GM19324 (cell line): ENCODE data around the gene UPK3A.
"Not testable (repeated sequence)": the region's sequence is repeated elsewhere in the genome, so short reads cannot be mapped to it uniquely, and the experiment has no call there.

ENCODE experiments used
- ATAC-seq: cut with Tn5 transposase; IDR thresholded peaks from one replicate; pipeline ENCODE4 v1.9.1; 2021; ENCODE audit warnings: mild to moderate bottlenecking, moderate library complexity; ENCODE audit not compliant: unreplicated experiment, low FRiP score

Gene UPK3A

DNA sequence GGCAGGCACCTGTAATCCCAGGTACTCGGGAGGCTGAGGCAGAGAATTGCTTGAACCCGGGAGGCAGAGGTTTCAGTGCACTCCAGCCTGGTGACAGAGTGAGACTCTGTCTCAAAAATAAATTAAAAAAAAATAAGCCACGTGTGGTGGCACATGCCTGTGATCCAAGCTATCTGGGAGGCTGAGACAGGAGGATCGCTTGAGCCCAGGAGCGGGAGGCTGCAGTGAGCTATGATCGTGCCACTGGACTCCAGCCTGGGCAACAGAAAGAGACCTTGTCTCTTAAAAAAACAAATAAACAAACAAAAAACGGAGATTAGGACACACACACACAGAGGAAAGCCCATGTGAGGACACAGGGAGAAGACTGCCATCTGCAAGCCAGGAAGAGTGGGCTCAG lies 7.0 kb upstream of the UPK3A start:
- ATAC-seq: not testable (repeated sequence)

DNA sequence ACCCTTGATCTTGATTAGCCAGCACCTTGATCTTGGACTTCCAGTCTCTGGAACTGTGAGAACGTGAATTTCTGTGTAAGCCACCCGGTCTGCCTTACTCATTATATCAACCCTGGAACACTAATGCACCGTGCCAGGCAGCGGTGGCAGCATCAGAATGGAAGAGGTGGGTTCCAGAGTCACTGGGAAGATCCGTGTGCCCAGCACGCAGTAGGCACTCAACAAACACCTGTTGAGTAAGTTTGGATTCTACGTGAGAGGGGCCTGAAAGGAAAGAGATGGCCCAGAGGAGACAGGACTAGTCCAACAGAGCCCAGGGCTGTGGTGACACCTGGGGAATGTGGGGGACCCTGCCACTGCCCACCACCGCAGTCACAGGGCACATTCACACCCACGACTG lies 6.6 kb upstream of the UPK3A start:
- no peak for ATAC-seq

DNA sequence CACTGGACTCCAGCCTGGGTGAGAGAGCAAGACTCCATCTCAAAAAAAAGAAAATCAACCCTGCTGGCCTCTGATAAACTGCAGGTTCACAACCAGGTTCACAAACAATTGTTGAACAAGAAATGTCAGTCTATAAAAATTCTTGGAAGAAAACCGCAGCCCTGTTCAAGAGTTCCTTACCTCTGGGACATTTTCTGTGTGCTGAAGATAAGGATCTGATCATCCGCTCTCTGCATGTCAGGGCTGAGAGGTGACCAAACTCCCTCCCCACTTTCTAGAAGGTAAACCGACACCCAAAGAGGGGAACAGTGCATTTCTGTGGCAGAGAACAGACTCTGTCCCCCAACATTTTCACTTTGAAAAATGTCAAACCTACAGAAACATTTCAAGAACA lies 4.2 kb upstream of the UPK3A start:
- ATAC-seq: no peak

DNA sequence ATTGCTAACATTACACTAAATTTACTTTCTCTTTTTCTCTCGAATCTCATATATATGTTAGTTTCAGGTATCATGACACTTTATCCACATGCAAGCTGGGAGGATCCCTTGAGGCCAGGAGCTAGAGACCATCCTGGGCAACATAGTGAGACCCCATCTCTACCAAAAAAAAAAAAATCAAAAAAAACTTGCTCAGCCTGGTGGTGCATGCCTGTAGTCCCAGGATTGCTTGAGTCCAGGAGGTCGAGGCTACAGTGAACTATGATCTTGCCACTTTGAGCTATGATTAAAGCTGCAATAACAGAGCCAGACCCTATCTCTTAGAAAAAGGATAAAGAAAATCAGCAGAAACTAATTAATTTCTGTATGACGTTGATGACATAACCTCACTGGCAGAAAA lies 3.7 kb upstream of the UPK3A start:
- ATAC-seq: no peak

DNA sequence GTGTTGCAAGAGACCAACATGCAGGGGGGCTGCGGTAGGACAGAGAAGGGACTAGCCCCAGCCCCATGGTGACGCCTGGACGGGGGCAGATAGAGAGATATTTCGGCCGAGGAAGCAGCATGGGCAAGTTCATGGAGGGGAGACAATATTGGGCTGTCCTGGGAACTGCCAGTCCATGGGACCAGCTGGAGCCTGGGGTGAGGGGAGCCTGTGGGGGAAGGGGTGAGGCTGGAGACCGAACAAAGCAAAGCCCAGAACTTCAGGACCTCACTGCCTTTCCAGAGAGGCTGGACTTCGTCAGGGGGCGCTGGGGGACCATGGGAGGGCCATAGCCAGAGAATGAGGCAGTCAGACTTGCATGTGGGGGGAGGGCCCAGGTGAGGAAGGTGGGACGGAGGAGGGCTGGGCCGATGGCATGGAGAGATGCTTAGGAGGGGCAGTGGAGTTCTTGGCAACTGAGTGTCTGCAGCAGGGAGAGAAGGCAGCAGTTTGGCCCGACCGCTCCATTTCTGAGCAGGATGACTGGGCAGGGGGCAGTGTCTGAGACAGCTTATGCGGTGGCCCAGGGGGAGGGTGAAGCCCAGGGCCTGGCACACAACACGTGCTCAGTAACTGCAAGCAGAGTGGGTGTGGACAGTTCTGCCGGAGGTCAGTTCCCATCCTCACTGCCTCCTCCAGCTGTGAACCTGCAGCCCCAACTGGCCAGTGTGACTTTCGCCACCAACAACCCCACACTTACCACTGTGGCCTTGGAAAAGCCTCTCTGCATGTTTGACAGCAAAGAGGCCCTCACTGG lies 712 bp downstream of the UPK3A start:
- no peak for ATAC-seq

DNA sequence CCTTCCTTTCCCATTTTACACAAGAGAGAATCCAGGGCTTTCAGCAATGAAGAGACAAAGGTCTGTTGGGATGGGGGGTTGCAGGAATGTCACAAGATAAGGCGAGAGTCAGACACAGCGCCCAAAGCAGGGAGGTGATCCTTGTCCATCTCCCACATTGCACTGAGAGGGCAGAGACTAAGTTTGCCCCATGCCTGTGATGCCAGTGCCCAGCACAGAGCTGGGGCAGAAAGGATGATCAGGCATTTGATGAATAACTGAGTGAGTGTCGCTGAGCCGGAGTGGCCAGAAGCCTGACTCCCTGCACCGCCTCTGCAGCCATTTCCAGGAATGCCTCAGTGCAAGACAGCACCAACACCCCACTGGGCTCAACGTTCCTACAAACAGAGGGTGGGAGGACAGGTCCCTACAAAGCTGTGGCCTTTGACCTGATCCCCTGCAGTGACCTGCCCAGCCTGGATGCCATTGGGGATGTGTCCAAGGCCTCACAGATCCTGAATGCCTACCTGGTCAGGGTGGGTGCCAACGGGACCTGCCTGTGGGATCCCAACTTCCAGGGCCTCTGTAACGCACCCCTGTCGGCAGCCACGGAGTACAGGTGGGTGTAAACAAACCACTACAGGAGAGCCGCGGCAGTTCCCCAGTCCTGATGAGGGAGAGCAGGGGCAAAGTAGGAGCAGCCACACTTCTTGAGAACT lies 2.3 kb downstream of the UPK3A start:
- no peak for ATAC-seq

DNA sequence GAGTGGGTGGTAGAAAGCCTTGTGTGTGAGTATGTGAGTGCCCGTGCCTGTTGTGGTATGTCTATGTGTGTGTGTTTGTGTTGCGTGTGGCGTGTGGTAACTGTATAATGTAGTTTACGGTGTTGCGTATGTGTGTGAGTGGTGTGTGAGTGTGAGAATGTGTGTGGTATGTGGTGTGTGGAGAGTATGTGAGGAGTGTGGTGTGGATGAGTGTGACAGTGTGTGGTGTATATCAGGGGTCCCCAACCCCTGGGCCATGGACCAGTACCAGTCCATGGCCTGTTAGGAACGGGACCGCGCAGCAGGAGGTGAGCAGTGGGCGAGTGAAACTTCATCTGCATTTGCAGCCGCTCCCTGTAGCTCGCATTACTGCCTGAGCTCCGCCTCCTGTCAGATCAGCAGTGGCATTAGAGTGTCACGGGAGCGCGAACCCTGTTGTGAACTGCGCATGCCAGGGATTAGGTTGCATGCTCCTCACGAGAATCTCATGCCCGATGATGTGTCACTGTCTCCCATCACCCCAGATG lies 5.7 kb downstream of the UPK3A start:
- ATAC-seq: no peak

DNA sequence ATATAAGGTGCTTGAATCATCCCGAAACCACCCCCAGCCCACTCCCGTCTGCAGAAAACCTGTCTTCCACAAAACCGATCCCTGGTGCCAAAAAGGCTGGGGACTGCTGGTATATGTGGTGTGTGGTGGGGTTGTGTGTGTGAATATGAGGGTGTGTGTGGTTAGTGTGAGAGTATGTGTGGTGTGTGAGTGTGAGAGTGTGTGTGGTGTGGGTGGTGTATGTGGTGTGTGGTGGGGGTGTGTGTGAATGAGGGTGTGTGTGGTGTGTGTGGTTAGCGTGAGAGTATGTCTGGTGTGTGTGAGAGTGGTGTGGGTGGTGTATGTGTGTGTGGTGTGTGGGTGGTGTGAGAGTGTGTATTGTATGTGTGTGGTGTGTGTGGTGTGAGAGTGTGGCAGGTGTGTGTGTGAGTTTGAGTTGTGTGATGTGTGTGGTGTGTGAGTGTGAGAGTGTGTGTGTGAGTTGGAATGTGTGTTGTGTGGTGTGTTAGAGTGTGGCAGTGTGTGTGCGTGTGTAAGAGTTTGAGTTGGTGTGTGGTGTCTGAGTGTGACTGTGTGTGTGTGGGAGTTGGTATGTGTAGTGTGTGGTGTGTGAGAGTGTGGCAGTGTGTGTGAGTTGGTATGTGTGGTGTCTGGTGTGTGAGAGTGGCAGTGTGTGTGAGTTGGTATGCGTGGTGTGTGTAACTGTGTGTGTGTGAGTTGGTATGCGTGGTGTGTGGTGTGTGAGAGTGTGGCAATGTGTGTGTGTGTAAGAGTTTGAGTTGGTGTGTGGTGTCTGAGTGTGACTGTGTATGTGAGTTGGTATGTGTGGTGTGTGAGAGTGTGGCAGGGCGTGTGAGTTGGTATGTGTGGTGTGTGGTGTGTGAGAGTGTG lies 6.5 kb downstream of the UPK3A start:
- no peak for ATAC-seq

DNA sequence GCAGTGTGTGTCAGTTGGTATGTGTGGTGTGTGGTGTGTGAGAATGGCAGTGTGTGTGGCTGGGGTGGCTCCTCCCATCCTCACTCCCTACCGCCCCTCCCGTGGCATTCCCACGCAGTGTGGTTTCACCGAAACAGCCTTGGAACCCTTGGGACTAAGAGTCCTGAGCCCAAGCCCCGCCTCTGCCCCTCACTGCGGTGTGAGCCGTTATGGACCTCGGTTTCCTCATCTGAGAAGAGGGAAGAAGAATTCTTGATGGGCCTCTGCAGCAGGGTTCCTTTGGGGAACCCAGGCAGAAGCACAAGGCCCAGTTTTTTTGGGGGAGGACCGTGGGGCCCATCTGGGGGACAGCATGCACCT lies 7.2 kb downstream of the UPK3A start:
- no peak for ATAC-seq

DNA sequence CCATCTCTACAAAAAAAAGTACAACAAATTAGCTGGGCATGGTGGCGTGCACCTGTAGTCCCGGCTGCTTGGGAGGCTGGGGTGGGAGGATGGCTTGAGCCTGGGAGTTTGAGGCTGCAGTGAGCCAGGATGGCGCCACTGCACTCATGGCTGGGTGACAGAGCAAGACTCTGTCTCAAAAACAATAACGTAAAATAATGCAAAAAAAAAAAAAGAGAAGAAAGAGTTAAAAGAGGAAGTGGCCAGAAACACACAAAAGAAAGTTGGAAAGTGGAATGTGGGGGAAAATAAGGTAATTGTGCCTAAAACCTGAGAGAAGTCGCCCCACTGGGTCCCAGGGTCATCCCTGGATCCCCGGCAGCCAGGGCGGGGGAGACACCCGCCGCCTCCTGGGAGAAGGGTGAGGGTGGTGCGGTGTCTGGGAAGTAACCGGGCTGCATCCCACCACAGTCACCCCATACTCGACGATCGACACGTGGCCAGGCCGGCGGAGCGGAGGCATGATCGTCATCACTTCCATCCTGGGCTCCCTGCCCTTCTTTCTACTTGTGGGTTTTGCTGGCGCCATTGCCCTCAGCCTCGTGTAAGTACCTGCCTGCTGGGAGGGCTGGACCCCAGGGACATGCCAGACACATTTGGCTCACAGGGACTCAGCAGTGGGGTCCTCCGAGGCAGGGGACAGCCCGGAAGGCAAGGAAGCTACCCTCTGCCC lies 8.1 kb downstream of the UPK3A start:
- ATAC-seq: no peak

DNA sequence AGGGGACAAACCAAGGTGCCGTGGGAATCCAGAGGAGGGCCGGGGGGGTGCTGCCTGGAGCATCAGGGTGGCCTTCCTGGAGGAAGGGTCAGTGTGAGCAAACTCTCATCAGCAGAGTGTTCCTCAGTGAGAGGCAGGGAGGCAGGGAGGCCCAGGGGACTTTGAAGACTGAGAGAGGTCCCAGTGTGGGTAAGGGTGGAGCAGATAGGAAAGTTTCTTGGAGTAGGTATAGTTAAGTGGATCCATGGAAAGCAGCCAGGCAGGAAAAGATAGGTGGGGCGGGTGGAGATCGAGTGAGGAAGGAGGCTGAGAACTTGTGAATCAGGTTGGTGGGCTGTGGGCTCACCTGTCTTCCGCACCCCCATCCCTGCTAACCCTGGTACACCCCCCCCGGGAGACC lies 9.3 kb downstream of the UPK3A start:
- ATAC-seq: no peak

DNA sequence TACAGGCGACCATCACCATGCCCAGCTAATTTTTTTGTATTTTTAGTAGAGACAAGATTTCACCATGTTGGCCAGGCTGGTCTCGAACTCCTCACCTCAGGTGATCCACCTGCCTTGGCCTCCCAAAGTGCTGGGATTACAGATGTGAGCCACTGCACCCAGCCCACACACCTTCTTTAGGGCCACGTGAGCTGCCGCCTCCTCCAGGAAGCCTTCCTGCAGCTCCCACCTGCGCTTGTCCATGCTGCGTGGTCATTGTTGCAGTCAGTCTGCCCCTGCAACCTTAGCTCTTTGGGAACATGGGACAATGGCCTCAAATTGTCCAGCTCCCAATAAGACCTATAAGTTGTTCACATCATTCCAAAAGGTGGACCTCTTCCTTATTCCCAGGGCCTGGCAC lies 10.3 kb downstream of the UPK3A start:
- ATAC-seq: not testable (repeated sequence)

DNA sequence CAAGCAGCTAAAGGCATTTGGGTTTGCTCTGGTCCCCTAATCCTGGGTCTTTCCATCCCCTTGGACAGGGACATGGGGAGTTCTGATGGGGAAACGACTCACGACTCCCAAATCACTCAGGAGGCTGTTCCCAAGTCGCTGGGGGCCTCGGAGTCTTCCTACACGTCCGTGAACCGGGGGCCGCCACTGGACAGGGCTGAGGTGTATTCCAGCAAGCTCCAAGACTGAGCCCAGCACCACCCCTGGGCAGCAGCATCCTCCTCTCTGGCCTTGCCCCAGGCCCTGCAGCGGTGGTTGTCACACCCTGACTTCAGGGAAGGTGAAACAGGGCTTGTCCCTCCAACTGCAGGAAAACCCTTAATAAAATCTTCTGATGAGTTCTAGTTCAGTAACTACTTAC lies 10.7 kb downstream of the UPK3A start:
- ATAC-seq: no peak

DNA sequence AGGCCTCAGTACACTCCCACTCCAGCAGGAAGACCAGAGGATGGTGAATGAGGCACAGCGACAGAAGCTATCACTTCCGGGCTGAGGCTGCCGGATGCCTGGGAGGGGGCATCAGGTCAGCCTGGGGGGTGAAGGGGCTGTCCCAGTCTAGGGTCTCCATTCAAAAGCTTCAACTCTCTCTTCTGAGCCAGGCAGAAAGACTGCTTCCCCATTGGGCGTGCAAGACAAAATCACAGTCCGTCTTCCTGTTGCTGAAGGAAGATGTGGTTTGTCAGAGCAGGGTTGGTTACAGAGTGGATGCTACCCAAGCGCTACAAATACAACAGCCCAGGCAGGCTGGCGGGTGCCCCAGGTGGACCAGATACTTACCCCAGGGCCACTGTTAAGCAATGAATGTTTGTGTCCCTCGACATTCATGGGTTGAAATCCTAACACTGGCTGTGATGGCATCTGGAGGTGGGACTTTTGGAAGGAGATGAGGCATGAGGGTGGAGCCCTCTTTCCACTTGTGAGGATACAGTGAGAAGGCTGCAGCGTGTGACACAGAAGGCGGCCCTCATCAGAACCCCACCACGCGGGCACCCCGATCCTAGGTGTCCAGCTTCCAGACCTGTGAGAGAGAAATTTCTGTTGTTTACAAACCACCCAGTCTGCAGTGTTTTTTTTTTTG lies 12.0 kb downstream of the UPK3A start:
- no peak for ATAC-seq

DNA sequence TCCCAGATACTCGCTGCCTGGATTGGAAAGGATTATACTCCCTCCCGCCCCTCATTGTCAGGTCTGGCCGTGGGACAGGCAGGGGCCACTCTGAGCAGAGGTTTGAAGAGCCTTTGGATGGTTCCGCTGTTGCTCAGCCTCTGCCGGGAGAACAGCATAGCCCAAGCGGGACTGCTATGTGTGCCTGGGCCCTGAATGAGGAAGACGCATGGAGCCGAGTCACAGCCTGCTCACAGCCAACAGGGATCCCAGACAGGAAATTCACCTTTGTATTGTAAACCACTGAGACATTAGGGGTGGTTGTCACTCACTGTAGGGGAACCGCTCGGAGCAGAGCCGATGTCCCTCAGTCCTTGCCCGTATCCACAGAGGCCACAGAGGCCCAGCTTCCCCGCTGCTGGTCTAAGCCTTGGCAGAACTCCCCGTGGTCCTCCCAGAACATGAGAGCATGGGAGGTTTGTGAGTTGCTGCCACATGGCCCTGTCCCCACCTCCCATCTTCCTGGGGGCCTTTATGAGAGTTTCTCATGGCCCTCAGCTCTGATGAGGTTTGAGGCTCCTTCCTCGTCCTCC lies 14.3 kb downstream of the UPK3A start:
- no peak for ATAC-seq

DNA sequence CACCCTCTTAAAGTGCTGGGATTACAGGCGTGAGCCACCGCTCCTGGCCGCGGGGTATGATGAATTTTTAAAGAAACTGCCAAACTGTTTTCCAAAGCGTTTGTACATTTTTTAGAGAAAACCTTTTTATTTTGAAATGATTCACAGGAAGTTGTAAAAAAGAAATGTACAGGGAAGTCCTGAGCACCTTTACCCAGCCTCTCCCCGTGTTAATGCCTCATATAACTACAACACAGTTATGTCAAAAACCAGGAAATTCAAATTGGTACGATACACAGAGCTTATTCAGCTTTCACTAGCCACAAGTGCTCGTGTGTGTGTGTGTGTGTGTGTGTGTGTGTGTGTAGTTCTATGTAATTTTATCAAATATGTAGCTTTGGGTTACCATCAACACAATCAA lies 18.0 kb downstream of the UPK3A start:
- no peak for ATAC-seq

DNA sequence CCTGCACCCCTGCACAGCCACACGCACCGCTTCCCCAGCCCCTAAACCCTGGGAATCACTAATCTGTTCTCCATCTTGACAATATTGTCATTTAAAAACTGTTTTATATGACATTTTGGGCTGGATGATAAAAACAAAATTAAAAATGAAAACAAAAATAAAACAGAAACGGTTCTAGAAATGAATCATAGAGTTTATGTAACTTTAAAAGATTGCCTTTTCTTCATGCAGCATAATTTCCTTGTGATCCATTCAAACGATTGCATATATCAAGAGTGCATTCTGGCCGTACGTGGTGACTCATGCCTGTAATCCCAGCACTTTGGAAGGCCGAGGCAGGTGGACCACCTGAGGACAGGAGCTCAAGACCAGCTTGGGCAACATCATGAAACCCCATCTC lies 18.4 kb downstream of the UPK3A start:
- ATAC-seq: no peak

DNA sequence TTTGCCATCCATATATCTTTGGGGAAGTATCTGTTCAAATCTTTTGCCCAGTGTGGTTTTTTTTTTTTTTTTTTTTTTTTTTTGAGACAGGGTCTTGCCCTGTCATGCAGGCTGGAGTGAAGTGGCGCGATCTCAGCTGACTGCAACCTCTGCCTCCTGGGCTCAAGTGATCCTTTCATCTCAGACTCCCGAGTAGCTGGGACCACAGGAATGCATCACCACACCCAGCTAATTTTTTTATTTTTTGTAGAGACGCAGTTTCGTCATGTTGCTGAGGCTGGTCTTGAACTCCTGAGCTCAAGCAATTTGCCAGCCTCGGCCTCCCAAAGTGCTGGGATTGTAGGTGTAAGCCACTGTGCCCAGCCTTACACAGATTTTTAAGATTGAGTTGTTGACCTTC lies 20.2 kb downstream of the UPK3A start:
- ATAC-seq: no peak

DNA sequence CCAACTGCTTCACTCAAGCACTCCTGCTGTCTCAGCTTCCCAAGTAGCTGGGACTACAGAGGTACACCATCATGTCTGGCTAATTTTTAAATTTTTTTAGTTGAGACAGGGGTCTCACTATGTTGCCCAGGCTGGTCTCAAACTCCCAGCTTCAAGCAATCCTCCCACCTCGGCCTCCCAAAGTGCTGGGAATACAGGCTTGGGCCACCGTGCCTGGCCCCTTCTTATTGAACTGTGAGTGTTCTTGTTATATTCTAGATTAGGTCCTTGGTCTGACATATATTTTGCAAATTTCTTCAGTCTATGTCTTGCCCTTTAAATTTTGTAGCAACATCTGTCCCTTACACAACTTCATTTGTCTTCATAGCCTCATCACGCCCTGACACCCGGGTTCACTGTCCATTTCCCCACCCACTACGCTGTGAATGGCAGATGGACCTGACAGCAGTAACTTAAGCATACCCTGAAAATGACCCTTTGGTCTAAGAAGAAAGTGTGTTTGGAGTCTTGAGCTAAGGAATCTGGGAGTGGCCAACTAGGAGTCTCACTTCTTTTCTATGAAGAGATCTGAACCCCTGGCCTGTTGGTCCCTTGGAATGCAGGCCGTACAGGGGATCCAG lies 20.8 kb downstream of the UPK3A start:
- ATAC-seq: no peak
